Measurements from ENCODE around the gene BCAR1.

The BCAR1 gene

DNA sequence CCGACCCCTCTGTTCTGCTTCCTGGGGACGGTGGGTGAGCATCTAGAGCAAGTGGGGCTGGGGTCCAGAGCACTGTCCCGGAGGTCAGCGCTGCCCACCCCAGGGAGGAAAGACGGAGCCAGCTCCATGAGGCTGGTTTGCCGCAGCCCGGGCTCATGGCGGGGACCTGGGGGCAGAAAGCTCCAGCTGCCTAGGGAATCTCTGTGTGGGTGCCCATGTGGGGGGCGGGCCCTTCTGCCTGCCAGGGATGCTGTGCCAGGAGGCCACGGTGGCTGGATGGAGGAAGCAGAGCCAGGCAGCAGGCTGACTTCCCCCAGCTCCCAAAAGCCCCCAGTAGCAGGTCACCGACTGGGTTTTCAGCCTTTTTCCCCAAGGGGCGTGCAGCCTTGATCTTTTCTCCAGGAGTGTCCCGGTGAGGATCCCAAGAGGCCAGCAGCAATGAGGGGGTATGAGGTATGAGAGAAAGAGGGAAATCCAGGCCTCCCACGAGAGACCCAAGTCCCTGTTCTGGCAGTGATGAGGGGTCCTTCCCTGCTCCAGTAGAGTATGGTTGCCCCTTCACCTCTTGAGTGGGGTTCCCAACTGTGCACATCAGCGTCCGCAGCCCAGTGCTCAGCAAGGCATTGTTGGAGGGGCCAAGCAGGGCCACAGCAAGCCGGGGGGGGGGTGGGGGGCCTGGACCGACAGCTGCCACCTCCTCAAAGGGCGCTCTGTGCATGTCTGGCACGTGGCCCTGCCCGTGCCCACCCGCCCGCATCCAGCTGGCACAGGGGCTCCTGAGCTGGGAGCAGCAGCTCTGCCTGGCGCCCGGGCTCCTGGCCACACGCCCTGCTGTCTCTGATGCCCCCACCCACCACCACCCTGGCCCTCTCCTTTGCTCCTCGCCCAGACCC lies 15.6 kb upstream of the BCAR1 start:
- peak overlapping the region; percentile 91 for H3K27ac ChIP-seq
- TF ChIP-seq, protein P1, sequence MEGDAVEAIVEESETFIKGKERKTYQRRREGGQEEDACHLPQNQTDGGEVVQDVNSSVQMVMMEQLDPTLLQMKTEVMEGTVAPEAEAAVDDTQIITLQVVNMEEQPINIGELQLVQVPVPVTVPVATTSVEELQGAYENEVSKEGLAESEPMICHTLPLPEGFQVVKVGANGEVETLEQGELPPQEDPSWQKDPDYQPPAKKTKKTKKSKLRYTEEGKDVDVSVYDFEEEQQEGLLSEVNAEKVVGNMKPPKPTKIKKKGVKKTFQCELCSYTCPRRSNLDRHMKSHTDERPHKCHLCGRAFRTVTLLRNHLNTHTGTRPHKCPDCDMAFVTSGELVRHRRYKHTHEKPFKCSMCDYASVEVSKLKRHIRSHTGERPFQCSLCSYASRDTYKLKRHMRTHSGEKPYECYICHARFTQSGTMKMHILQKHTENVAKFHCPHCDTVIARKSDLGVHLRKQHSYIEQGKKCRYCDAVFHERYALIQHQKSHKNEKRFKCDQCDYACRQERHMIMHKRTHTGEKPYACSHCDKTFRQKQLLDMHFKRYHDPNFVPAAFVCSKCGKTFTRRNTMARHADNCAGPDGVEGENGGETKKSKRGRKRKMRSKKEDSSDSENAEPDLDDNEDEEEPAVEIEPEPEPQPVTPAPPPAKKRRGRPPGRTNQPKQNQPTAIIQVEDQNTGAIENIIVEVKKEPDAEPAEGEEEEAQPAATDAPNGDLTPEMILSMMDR (conservative IDR thresholded peaks at IDR 0.05; ENCODE audit: low read depth): no peak
- ChIA-PET CTCF (interaction anchor here (0.6 to 0.7 kb wide), 2 partner anchors 21 to 33 kb away, joined by 5 to 6 read pairs; no protein-coding TSS in a partner anchor), POLR2A (ENCODE audit: low non-redundant PET) (interaction anchor here (1.4 kb wide), 1 partner anchor 17 kb away, joined by 4 read pairs; no protein-coding TSS in a partner anchor)
- DNase-seq (ENCODE audit: low spot score): no peak

DNA sequence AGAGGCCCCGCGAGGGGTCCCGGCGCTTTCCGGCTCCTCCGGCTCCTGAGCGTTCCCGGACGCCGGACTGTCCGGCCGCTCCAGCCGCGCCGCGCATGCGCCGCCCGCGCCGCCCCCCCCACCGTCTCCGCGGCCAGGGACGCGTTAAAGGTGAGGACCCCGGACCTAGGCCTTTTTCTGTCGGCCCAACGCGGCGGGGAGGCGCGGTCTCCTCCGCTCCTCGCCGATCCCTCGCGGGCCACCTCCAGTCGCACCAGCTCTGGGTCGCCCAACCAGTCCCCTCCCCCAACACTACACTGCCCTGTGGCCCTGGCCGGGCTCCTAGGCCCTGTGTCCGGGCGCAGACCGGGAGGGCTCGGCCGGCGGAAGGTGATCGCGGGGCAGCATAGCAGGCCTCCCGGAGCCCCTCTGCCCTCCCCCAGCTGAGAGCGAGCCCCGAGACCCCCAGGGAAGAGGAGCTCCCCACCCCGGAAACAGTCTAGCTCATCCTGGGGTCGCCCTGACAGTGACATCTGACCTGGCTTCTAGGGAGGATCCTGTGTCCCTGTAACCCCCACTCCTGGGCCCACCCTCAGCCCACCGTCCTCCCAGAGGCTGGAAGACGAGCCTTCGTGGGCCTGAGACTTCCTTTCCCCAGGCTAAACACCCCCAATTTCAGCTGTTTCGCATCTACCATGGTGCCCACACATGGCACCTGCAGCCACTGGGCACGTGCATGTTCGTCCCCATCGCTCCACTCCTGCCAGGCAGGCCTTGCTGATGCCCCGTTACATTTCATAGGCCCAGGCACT lies 14.7 kb upstream of the BCAR1 start:
- ChIA-PET CTCF (interaction anchor here (0.6 to 0.7 kb wide), 2 partner anchors 20 to 32 kb away, joined by 5 to 6 read pairs; no protein-coding TSS in a partner anchor), POLR2A (ENCODE audit: low non-redundant PET) (interaction anchor here (0.6 to 1.4 kb wide), 2 partner anchors 16 to 39 kb away, joined by 3 to 4 read pairs; no protein-coding TSS in a partner anchor)
- H3K27ac ChIP-seq: peak overlapping the region; percentile 91
- peak; percentile 74 for DNase-seq (ENCODE audit: low spot score)
- TF ChIP-seq, protein P1 (conservative IDR thresholded peaks at IDR 0.05; ENCODE audit: low read depth): no peak

- peak overlapping the region; percentile 91 for H3K27ac ChIP-seq
- ChIA-PET CTCF (interaction anchor here (0.5 kb wide), 1 partner anchor 52 kb away, joined by 3 read pairs; no protein-coding TSS in a partner anchor), POLR2A (ENCODE audit: low non-redundant PET) (interaction anchor here (0.6 to 1.4 kb wide), 2 partner anchors 15 to 40 kb away, joined by 3 to 4 read pairs; no protein-coding TSS in a partner anchor)
- no peak for DNase-seq (ENCODE audit: low spot score)
- TF ChIP-seq, protein P1 (conservative IDR thresholded peaks at IDR 0.05; ENCODE audit: low read depth): no peak
Measured at GRCh38 chr16:75264999-75265910, 13.8 kb upstream of the BCAR1 start.

DNA sequence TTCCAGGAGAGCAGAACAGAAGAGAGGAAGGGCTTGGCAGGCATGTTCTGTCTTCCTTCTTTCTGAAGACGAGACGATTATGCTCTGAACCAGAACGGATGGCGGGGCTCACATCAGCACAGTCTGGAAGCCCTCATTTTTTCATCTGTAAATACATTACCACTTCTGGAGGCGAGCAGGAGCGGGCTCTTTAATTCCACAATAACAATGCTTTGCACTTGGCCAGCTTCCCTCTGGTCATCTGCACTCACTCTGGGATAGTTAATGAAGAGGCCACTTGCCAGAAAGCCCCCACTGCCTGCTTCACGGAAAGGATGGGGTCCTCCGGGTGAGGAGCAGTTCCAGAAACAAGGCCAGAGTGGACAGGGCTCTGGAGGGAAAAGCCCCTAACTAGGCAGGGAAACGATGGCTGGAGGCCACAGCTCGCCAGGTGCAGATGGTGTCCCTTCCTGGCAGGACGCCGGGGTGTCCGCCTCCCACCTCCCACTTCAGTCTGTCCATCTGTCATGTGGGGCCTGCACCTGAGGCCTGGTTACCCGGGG lies 13.1 kb upstream of the BCAR1 start:
- CTCF ChIA-PET: interaction anchor here (0.5 kb wide), 1 partner anchor 51 kb away, joined by 3 read pairs; no protein-coding TSS in a partner anchor
- H3K27ac ChIP-seq: peak overlapping the region; percentile 91
- POLR2A ChIA-PET (ENCODE audit: low non-redundant PET): no interaction called here
- no peak for DNase-seq (ENCODE audit: low spot score)
- TF ChIP-seq, protein P1 (conservative IDR thresholded peaks at IDR 0.05; ENCODE audit: low read depth): no peak

GRCh38 chr16:75263963-75264445 lies 12.6 kb upstream of the BCAR1 start:
- ChIA-PET POLR2A (ENCODE audit: low non-redundant PET) (no interaction called here), CTCF (no interaction called here)
- TF ChIP-seq, protein P1 (conservative IDR thresholded peaks at IDR 0.05; ENCODE audit: low read depth): no peak
- H3K27ac ChIP-seq: peak overlapping the region; percentile 91
- DNase-seq (ENCODE audit: low spot score): no peak

All from RWPE1 (cell line).